Astrocyte of the hippocampus (primary cell): Measurements from ENCODE around the gene POLN.
A peak's percentile ranks its signal among the peaks of the same experiment; 100 is the strongest.
"Not testable (repeated sequence)": the region's sequence is repeated elsewhere in the genome, so short reads cannot be mapped to it uniquely, and the experiment has no call there.

Source experiments
- DNase-seq: peaks from one replicate; pipeline ENCODE4 v3.0.0; 2011; ENCODE audit warnings: low read depth, low spot score

Gene POLN

DNA sequence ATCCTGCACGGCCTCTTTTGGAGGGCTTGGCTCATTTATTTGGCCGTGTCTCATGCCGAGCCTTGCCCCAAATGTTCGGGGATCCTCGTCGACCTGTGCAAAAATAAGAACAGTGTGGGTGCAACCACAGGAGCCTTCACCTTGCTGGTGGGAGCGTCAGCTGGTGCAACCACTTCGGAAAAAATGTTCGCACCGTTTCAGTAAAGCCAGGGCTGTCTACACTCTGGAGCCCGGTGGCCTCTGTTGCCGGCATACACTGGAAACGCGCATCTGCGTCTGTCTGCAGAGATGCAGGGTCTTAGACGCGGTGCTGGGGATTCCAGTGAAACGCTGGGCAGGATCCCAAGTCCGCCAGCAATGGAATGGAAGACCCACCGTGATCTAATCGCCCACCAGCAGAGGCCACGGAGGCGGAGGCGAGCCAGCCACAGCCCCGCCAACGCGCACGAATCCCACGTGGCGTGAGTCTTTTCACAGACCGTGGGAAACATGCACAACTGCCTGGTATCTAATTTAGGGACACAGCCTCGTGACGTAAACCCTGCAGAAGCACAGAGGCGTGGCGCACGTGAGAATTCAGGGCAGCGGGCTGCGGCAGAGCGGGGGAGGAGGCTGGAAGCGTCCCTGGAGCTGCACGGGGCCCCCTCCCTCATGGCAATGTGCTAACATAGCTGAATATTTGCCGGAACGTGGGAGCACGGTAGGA lies 33.8 kb upstream of the POLN start:
- DNase-seq, result no peak

DNA sequence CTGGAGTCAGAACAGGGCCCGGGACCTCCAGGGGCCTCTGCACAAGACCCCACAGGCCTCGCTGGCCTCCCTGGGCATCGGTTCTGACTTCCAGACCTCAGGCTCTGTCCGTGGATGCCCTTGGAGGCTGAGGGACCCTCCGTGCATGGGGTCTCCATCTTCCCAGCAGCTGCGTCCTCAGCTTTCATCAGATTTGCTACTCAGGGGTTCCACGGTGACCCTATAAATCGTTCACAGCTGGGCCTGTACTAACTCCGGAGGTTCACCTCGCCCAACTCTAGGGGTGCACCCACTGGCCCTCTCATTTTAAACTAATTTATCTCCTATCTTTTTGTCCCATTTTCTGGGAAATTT lies 33.1 kb upstream of the POLN start:
- DNase-seq, result not testable (repeated sequence)

DNA sequence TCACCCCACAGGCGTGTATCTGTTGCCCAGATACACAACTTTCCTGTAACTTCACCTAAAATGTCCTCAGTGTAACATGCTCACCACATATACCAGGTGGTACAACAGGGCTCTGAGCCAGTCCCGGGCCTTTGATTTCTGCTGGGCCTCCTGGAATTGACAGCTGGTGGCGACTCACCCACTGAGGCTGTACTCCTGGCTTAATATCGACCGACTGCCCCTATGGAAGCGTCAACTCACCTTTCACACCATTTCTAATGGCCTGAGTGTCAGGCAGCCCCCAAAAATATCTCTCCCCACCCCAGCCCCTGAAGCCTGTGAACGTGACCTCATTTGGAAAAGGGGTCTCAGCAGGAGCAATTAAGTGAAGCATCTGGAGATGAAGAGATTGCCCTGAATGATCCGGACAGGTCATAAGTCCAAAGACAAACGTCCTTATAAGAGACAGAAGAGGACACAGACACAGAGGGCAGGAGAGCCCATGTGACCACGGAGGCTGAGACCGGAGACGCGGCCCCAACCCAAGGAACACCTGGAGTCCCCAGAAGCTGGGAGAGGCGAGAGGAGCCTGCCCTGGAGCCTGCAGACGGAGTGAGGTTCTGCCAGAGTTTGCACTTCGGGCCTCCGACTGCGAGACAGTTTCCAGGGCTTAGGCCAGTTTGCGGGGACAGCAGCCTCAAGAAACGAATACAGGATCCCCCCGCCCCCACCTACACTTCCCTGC lies 32.6 kb upstream of the POLN start:
- no peak for DNase-seq

DNA sequence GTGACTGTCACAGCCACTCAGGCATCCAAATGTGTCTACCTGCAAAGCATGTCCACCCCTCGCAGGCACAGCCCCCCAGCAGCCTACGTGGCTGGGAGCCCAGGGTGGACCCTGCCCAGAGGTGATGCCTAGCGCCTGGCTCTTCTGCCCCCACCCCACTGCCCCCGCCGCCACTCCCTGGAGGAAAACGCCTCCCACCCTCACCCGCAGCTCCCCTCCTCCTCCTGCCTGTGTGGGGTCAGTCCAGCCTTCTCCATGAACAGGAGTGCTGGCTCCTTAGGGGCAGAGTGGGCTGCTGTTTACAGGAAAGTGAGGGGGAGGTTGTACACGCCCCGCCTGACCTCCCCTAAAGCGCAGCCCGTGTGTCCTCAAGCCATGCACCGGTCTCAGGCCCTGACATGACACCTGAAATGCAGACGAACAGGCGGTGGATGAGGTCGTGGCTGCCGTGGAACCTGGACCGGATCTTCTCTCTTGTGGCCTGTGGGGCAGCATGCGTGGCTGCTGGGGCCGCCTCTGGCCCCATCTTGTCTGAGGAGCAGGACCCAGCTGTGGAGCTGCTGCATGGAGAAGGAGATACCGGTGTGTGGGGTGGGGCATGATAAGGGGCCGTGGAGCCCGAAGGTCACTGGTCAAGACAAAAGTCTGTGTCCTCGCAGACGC lies 31.9 kb upstream of the POLN start:
- no peak for DNase-seq

DNA sequence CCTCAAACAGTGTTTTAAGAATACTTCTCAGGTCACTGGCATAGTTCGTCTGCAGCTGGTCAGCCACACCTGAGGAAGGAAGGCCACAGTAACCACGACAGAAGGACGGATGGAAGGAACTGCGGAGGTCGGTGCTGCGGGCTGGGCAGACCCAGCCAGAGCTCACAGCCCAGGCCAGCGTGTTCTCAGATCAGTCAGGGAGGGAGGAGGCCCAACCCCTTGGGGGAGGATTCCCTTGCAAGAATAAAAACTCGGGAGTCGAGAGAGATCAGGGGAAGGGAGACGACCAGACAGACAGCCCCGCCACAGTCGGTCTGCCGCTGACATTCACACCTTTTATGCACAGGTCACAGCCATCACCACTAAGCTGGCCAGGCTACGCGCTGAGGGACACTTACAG lies 31.3 kb upstream of the POLN start:
- no peak for DNase-seq

DNA sequence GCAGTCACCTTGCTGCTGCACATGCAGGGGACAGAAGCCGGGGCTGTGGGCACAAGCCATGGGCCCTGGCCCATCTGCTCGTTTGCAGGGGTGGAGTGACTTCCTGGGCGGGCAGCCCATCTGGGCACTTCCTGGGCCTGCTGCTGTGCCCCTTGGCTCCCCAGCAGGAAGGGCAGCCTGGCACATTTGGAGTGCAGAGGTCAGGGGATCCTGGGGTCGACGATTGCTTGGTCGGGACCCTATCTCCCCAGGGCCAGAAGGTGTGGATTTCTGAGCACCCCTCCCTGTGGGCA lies 30.9 kb upstream of the POLN start:
- DNase-seq, result no peak

DNA sequence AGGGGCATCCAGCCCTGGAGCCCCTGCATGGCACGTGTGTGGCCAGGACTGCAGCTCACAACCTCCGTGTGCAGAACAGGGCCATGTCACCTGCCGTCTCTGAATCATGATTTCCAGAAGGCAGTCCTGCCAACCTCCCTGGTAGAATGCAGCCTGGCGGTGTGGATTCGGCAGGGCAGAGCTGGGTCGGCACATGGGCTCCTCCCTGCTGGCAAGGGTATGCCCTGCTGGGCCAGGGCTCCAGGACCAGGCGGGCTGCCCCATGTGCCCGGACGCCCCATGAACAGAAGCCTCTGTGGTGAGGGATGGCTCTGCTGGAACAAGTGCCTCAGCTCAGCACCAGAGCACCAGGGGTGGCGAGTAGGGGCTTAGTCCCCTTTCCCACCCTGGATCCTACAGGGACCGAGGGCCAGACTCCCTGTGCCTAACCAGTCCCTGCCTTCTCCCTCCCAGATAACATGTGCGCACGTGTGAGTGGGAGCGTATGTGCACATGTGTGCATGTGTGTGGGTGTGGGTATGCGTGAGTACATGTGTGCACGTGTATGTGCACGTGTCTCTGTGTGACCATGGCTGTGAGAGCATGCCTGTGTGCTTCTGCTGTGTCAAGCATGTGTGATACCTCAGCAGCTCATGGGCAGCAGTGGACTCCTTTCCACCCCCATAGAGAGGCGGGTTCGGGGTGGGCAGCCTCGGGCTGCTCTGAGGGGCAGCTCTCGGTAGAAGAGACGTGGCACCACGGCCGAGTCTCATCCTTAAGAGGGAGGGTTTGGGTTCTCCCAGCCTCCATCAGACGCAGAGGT lies 30.3 kb upstream of the POLN start:
- DNase-seq, result no peak

DNA sequence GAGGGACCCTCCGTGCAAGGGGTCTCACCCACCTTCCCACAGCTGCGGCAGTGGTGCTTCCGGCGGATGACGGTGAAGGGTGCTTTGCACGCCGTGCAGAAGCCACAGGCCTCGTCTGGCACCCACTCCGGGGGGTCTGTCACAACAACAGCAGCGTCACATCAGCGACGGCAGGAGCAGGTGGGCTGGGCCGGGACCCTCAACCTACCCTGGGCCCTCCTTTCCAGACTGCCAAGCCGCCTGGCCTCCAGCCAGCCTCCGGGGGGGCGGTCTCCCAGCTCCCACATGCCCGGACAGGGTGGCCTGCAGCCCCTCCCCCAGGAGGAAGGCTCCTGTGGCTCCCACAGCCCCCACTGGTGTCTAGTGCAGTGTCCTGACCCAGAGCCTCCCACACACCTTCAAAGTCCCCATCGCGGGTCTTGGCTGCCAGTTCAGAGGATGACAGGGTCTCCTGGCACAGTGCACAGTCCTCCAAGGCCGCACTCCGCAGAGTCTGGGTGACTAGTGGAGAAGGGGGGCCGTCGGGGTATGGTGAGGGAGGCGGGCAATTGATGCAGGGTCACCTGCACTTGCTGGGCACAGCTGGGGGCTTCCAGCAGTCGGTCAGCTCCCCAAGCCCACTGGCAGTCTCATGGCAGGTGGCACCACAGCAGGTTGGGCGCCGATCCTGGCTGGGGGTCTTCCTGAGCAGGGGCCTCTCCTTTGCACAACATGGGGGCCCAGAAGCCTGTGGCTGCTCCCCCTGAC lies 29.5 kb upstream of the POLN start:
- no peak for DNase-seq

DNA sequence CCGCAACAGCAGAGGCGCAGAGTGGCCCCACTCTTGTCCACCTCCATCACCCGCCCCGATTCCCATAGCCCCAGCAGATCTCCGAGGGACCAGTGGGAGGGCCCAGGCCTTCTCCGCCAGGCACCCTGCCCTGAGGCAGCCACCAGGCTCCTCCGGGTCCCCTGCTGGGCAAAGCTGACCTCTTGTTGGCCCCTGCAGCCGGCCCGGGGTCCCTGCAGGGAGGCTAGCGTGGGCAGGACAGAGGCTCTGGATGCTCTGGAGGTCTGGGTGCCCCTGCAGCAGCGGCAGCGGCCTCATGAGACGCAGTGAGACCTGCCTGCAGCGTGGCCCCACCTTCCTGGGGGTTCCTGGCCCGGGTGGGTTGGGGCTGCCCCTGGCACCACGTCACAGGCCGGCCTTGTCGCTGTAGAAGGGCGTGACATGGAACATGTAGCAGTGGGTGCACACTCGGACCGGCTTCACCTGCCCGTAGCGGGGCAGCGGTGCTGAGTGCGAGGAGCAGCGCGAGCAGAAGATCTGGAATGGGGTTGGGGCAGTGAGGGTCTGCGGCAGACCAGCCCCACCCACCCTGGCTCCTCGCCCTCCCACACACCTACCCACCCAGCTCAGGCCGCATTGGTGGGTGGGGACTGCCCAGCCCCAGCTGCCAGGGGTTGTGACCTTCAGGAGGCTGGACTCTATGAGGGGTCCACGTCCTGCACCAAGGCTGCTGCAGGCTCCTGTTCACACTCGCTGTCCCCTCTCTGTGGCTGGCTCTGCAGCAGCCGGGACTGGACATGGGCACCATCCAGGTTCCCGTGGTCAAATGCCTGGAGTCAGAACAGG lies 28.6 kb upstream of the POLN start:
- DNase-seq, result no peak

DNA sequence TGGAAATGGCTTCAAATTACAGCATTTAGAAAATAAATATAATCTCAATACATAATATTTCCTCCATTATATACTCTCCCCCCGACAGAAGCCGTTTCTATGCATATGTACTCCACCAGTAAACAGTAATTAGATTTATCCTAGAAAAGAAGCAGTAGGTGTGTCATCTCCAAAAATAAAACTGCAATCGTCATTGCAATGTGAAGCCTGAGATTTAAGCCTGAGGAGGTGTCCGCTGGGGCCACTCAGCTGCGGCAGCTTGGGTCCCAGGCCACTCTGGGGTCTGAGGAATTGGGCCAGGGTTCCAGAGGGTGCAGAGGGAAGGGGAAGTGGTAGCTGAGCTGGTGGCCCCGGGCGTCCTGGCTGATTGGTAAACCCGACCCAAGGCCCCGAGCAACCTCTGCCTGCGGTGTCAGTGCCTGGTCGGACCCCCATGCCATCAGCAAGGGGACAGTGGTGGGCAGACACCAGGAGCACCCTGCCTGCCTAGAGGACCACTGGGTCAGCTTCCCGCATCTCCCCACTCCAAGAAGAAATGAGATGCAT lies 27.8 kb upstream of the POLN start:
- no peak for DNase-seq

DNA sequence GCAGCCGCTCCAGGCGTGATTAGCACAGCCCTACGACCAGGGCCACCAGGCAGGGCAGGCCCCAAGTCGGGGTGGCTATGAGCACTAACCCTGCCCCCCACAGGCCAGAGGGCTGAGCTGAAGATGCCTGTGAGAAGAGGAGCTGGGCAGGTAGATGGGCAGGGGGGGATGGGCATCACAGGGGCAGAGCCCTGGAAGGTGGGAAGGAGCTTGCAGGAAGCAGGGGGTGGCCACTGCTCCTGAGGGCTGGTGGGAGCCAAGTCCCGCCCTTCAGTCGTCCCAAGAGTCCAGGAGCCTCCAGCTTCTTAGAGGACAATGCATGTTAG lies 27.2 kb upstream of the POLN start:
- no peak for DNase-seq

DNA sequence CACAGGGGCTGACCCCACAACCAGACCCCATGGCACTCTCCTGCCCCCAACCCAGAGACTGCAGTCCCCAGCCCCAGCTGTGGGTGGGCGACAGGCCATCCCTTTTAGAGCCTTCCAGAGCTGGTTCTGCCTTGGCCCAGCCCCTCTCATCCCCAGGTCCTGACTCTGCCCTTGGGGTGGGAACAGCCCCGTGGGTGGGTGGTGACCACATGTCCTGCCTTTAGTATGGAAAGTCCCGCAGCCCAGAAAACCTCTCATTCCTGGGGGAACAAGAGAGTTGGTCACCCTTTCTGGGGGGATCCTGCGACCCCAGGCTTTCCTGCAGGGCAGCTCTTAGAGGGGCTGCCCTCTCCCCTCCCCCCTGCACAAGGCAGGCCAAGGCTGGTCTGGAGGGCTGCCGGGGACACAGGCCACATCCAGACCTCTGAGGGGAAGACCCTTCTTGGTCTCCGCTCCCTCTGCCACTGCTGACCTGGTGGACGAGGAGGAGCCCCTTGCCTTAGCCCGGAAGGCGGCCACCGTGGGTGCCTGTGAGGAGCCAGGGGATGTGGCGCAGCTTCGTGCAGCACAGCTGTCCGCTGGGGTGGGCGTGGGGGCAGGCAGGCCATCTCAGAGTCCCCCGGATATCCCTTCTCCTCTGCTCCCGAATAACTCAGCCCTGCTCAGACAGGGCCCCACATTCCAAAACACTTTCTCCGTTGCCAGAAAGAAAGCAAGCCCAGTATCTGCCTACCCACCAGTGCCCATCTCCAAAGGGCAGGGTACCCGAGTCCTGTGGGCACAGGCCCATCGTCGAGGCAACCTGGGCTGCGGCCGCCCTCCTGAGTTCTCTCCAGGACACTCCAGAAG lies 26.7 kb upstream of the POLN start:
- DNase-seq, result no peak

DNA sequence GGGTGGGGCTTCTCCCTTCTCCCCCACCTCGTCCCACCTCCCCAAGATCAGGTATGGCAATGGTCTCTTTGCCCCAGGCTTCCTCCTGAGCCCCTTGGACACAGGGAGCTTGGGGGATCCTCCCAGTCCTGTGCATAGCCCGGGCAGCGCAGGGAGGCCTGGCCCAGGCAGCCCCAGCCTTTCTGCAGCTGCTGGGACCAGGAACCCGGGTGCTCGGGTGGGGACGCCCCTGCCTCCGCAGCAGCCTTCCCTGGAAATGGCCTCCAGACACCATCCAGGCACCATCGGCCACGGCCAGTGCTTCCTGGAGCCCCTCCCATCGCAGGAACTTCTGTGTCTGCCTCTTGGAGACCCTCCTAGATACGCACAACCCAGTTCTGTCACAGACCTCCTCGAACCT lies 25.9 kb upstream of the POLN start:
- no peak for DNase-seq

DNA sequence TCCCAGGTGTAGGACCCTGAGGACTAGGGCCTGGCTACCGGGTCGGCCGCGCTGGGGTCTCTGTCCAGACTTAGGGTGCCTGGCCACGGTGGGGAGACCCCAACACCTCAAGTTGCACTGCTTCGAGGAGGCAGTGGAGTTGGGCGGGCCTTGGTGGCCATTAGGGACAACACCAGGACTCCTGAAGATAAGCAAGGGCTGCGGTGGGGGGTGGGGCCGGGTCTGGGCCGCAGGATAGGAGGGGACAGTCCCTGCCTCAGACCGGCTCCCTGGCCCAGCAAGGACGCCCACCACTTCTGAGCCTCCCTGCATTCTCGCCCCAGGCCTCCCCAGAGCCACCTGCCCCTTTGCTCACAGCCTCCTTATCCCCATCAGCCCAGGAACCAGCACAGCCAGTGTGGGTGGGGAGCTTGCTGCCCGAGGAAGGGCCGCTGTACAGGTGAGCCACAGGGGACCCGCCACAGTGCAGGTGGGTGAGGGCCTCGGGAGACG lies 25.4 kb upstream of the POLN start:
- no peak for DNase-seq

DNA sequence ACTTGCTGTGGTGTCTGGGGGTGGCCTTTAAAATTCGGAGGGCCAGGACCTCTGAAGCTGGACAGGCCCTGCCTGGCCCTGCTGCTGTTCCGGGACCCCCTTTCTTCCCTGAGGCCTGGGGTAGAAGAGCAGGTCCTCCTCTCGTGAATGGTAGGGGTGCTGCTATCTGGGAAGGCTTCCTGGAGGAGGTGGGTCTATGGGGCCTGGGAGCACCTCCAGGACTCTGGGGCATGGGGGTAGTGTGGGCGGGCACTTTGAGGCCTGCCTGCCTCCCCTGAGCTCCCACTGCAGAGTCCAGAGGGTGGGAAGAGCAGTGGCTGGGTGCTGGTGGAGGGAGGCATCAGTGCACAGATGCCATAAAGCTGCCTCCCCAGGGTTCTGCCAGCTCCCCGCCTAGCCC lies 24.9 kb upstream of the POLN start:
- no peak for DNase-seq

DNA sequence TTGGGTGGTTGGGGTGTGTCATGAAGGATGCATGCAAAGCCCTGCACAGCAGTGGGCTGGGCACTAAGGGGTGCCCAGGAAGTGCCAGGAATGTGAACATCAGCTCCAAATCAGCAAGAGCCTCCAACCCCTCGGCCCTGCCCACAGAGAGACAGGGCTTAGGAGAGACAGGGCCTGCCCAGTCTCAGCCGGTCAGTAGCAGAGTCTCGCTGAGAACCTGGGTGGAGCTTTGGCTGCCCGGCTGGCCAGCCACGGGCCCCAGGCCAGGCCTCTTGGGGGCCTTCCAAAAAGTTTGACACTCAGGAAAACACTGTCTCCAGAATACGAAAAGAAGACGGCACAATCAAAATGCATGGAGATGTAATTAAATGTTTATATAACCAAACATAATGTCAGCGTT lies 24.3 kb upstream of the POLN start:
- peak; percentile 68 for DNase-seq

DNA sequence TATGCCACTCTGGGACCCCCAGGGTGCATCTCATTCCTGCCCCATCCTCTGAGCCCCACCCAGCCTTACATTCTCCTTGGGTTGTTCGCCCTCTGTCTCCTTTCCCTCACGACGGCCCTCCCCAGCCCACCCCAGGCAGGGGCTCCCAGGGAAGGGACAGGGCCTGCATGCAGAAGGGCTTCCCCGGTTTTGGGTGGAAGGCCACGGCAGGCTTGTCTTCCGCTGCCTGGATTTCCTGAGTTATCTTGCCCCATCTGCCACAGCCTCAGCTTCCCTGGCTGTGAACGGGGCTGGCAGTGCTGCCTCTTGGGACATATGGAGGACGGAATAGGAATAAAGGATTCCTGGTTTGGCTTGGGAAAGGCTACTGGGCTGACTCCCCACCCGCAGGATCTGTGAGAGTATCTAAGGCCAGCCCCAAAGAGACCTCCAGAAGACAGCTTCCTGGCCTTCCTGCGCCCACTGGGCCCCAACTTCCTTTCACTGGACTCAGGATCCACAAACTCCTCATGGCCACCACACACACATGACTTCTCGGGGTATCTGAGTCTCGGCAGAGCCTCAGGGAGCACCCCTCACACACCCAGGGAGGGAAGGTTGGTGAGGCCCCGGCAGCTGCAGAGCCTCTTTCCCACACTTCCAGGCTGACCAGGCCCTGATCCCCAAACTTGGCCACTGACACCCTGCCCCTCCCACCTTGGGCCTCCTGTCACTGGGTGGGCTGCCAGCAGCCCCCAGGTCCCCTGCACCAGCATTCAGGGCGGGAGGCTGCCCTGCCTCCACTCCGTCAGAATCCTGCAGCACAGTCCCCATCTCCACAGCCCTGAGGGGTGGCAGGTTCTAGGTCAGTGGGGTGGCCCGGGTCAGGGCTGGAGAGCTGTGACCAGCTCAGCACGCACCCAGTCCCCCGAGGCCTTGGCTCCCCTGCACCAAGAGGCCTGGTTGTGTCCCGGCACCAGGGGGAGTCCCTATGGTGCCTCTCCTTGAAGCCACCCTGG lies 23.5 kb upstream of the POLN start:
- DNase-seq, result no peak

DNA sequence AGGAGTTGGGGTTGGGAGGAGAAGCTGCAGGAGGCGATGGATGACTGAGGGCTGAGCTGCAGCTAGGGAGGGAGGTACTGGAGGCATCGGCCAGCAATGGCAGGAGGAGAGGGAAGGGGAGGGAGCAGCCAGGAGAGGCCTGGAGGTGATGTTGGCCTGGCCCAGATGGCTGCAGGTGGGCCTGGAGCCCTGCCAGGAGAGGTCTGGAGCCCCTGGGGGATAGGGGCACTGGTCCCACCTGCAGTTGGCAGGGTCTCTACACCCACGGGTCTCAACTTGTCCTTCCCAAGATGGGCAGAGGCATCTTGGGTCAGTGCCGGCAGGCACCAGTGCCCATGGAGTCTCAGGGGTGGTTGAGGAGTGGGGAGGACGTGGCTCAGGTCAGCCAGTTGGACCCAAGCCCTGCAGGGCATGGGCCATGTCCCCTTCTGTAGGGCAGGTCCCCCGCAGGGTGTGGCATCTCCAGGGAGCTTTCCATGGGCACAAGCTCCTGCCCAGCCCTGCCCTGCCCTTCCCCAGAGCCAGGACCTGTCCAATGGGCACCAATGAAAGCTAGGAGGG lies 22.6 kb upstream of the POLN start:
- no peak for DNase-seq
